ENCODE measurements around the gene FNIP2.

DNA sequence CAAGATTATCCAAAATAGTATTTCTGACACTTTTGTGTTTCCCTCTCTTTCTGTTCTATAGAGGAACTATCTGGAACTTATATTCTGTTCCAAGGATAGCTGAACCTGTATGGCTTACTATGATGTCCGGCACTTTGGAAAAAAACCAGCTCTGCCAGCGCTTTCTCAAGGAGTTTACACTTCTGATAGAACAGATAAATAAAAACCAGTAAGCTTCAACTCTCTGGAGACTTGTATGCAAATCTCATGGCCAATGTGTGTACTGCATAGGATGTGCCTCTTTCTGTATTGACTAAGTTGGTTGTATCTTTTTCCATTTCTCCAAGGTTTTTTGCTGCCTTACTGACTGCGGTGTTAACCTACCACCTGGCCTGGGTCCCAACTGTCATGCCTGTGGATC is 92.5 kb downstream of the FNIP2 start:
- TF ChIP-seq, protein P1, sequence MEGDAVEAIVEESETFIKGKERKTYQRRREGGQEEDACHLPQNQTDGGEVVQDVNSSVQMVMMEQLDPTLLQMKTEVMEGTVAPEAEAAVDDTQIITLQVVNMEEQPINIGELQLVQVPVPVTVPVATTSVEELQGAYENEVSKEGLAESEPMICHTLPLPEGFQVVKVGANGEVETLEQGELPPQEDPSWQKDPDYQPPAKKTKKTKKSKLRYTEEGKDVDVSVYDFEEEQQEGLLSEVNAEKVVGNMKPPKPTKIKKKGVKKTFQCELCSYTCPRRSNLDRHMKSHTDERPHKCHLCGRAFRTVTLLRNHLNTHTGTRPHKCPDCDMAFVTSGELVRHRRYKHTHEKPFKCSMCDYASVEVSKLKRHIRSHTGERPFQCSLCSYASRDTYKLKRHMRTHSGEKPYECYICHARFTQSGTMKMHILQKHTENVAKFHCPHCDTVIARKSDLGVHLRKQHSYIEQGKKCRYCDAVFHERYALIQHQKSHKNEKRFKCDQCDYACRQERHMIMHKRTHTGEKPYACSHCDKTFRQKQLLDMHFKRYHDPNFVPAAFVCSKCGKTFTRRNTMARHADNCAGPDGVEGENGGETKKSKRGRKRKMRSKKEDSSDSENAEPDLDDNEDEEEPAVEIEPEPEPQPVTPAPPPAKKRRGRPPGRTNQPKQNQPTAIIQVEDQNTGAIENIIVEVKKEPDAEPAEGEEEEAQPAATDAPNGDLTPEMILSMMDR (IDR thresholded peaks at IDR 0.05) = no peak
- no peak for TF ChIP-seq POLR2A (IDR thresholded peaks at IDR 0.05)

Data from heart left ventricle (tissue), 13 donors.